Astrocyte (in vitro differentiated cells and primary cell): ENCODE results near the gene BCL2.

ENCODE experiments used
- CTCF ChIP-seq: IDR thresholded peaks from 2 replicates; pipeline ENCODE4 v1.5.1; 2011; ENCODE audit warnings: low read depth, mild to moderate bottlenecking, inconsistent platforms, low read length, moderate library complexity; ENCODE audit not compliant: insufficient read depth
- EZH2 ChIP-seq: IDR thresholded peaks from 2 replicates; pipeline ENCODE4 v1.6.1; 2012; ENCODE audit warnings: mild to moderate bottlenecking, low read length, inconsistent platforms; ENCODE audit not compliant: insufficient read depth

GRCh38 chr18:63074981-63075404 is 244.6 kb downstream of the BCL2 start:
- TF ChIP-seq CTCF (no peak), EZH2 (no peak)
